ENCODE results near the gene CDK19.

GRCh38 chr6:110620065-110620464 lies 195.2 kb downstream of the CDK19 start:
- TF ChIP-seq EZH2 (IDR thresholded peaks at IDR 0.05; ENCODE audit: insufficient read depth, poor library complexity, severe bottlenecking) (no peak), EZH2phosphoT487 (IDR thresholded peaks at IDR 0.05; ENCODE audit: insufficient read depth, low read depth) (no peak)

Data from GM23248 (cell line).